ENCODE data around the gene RAPGEF1.

The RAPGEF1 gene

DNA sequence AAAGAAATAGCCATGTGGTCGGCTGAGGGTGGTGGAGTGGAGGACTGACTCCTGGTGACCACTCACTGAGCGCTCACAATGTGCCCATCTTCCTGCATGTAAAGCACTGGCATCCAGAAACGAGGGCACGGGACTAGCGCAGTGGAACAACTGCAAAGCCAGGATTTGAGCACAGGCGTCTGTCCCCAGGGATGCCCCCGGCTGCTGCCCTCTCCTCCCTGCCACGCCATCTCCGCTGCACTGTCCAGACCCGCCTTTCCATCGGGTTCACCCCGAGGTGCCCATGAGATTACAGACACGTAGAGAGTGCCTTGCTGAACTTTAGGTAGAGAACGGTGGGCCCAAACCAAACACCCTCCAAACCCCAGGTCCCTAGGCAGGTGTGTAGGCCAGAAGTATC lies 149.9 kb downstream of the RAPGEF1 start:
- H3K27me3 ChIP-seq (ENCODE audit: control insufficient read depth, insufficient read depth, low read length) = no peaks in the 10 kb centered on the region
- H3K36me3 ChIP-seq (ENCODE audit: control insufficient read depth, low read depth, low read length) = no peaks in the 10 kb centered on the region
- no peak overlapping the region for H3K9ac ChIP-seq (ENCODE audit: low read length)
- no peaks in the 10 kb centered on the region for H3K9me3 ChIP-seq (ENCODE audit: control insufficient read depth, low read depth, low read length)
- no peak overlapping the region for H3K27ac ChIP-seq (ENCODE audit: low read length)
- H3K4me3 ChIP-seq (ENCODE audit: low read length) = no peak overlapping the region
- no peaks in the 10 kb centered on the region for H3K4me1 ChIP-seq (ENCODE audit: control insufficient read depth, low read depth, low read length)

DNA sequence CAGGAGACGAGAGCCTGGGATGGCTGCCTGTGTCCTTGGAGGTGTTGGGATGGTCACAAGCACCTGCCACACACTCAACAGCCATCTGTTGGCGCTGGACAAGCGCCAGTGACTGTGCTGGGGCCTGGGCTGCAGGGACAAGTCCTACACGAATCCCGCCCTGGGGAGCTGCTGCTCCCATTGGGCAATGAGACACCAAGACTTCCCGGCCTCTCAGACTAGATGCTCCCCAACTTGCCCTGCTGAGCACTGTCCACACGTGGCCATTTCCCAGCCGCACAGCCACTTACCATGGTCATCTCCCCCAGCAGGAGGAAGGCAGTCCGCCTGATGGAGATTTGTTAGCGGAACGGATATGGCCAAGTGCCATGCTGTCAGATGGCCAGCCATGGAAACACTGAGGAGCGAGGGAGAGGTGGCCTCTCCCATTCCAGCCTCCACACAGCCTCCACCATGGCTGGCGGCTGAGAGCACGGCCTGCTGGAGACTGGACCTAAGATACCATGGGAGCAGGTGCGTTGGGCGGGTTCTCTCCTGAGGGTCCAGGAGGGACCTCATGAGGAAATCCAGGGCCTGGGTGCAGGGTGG lies 150.7 kb downstream of the RAPGEF1 start:
- H3K9ac ChIP-seq (ENCODE audit: low read length) = no peak overlapping the region
- no peak overlapping the region for H3K4me3 ChIP-seq (ENCODE audit: low read length)
- H3K36me3 ChIP-seq (ENCODE audit: control insufficient read depth, low read depth, low read length) = no peaks in the 10 kb centered on the region
- no peaks in the 10 kb centered on the region for H3K27me3 ChIP-seq (ENCODE audit: control insufficient read depth, insufficient read depth, low read length)
- H3K9me3 ChIP-seq (ENCODE audit: control insufficient read depth, low read depth, low read length) = no peaks in the 10 kb centered on the region
- no peak overlapping the region for H3K27ac ChIP-seq (ENCODE audit: low read length)
- H3K4me1 ChIP-seq (ENCODE audit: control insufficient read depth, low read depth, low read length) = no peaks in the 10 kb centered on the region

DNA sequence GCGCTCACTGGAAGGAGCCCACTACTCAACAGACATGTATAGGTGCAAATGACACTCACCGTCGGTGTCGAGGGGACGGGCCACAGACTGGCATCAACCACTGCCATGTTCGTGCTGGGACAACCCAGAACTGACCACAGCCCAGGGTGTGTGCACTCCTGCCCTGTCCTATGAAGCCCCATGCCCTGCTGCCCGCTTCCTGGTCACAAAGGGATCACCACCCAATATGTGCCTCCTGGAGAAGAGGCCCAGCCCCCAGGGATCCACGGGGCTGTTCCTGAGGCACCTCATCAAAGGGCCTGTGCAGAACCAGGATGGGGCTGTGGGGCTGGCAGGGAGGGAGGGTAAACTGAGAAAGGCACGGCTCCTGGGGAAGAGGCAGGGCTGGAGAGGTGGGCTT lies 151.5 kb downstream of the RAPGEF1 start:
- no peak overlapping the region for H3K9ac ChIP-seq (ENCODE audit: low read length)
- H3K36me3 ChIP-seq (ENCODE audit: control insufficient read depth, low read depth, low read length) = no peaks in the 10 kb centered on the region
- no peaks in the 10 kb centered on the region for H3K27me3 ChIP-seq (ENCODE audit: control insufficient read depth, insufficient read depth, low read length)
- no peak overlapping the region for H3K27ac ChIP-seq (ENCODE audit: low read length)
- H3K9me3 ChIP-seq (ENCODE audit: control insufficient read depth, low read depth, low read length) = no peaks in the 10 kb centered on the region
- H3K4me3 ChIP-seq (ENCODE audit: low read length) = no peak overlapping the region
- no peaks in the 10 kb centered on the region for H3K4me1 ChIP-seq (ENCODE audit: control insufficient read depth, low read depth, low read length)

DNA sequence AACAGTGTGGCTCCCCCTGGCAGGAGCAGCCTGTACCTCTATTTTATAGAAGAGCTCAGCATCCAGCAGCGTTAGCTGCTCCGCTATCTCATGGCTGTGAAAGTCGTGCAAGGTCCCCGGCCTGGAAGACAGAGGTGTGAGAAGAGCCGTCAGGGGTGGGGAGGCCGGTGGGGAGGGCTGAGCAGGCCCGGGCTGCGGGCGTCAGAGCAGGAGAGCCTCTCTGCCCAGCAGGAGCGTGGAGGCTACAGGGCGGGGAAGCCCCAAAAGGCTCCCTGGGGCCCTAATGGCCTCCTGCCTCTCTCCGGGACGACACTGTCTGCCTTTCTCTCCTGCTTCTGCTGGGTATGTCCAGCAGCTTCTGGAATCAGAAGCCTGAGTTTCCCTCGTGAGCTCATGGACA lies 152.0 kb downstream of the RAPGEF1 start:
- no peak overlapping the region for H3K9ac ChIP-seq (ENCODE audit: low read length)
- no peak overlapping the region for H3K27ac ChIP-seq (ENCODE audit: low read length)
- no peak overlapping the region for H3K4me3 ChIP-seq (ENCODE audit: low read length)
- H3K4me1 ChIP-seq (ENCODE audit: control insufficient read depth, low read depth, low read length) = no peaks in the 10 kb centered on the region
- no peaks in the 10 kb centered on the region for H3K36me3 ChIP-seq (ENCODE audit: control insufficient read depth, low read depth, low read length)
- no peaks in the 10 kb centered on the region for H3K27me3 ChIP-seq (ENCODE audit: control insufficient read depth, insufficient read depth, low read length)
- no peaks in the 10 kb centered on the region for H3K9me3 ChIP-seq (ENCODE audit: control insufficient read depth, low read depth, low read length)

DNA sequence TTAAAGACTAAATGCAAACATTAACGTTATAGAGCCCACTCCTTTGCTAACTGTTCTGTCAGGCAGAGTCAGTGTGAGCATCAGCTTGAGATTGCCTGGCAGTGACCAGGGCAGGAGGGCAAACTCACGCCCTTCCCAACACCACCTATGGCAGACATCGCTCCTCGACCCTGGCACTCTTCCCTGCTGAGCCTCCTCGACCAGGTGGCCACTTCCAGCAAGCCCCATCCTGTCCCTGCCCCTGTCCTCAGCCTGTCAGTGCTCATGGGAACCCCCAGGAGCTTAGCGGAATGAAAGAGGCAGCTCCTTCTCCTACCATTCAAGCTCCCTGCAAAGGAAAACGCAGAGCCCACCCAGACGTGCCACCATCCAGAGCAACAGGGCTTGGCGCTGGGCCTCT lies 152.5 kb downstream of the RAPGEF1 start:
- H3K27me3 ChIP-seq (ENCODE audit: control insufficient read depth, insufficient read depth, low read length) = no peaks in the 10 kb centered on the region
- H3K27ac ChIP-seq (ENCODE audit: low read length) = no peak overlapping the region
- H3K4me3 ChIP-seq (ENCODE audit: low read length) = no peak overlapping the region
- no peak overlapping the region for H3K9ac ChIP-seq (ENCODE audit: low read length)
- no peaks in the 10 kb centered on the region for H3K4me1 ChIP-seq (ENCODE audit: control insufficient read depth, low read depth, low read length)
- H3K9me3 ChIP-seq (ENCODE audit: control insufficient read depth, low read depth, low read length) = no peaks in the 10 kb centered on the region
- H3K36me3 ChIP-seq (ENCODE audit: control insufficient read depth, low read depth, low read length) = no peaks in the 10 kb centered on the region

DNA sequence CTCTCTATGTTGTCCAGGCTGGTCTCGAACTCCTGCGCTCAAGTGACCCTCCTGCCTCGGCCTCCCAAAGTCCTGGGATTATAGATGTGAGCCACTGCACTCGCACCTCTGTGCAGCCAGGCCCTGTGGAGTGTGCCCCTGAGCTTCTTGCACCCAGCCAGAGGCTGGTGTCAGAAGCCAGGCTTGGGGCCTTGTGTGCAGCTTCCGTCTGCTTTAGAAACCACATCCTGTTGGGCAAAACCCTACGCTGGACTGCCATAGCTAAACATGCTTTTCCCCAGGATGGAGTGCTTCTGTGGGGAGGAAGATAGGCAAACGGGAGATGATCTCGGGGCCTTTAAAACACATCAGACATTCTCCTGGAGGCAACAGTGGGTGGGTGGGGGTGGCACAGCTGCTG lies 154.5 kb downstream of the RAPGEF1 start:
- Histone ChIP-seq H3K9me3 (ENCODE audit: control insufficient read depth, low read depth, low read length) (no peaks in the 10 kb centered on the region), H3K9ac (ENCODE audit: low read length) (no peak overlapping the region), H3K36me3 (ENCODE audit: control insufficient read depth, low read depth, low read length) (no peaks in the 10 kb centered on the region), H3K4me1 (ENCODE audit: control insufficient read depth, low read depth, low read length) (no peaks in the 10 kb centered on the region), H3K27me3 (ENCODE audit: control insufficient read depth, insufficient read depth, low read length) (no peaks in the 10 kb centered on the region), H3K27ac (ENCODE audit: low read length) (no peak overlapping the region), H3K4me3 (ENCODE audit: low read length) (no peak overlapping the region)

DNA sequence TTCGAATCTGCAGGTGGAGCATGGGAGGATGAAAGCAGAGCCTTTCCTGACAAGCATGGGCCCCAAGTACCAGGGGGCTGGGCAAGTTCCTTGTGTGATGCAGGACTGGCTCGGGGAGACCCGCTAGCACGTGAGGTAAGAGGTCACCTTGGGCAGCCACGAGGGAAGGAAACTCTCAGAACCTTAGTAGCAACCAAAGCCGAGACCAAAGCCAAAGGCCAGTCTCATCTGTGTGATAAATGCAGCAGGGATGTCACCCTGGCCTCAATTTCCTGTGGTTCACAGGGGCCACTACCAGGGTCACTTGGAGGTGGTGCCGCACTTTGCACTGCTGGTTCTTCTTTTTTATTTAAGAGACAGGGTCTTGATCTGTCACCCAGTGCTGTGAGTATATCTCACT lies 155.0 kb downstream of the RAPGEF1 start:
- H3K4me1 ChIP-seq (ENCODE audit: control insufficient read depth, low read depth, low read length) = no peaks in the 10 kb centered on the region
- no peak overlapping the region for H3K9ac ChIP-seq (ENCODE audit: low read length)
- H3K36me3 ChIP-seq (ENCODE audit: control insufficient read depth, low read depth, low read length) = no peaks in the 10 kb centered on the region
- no peaks in the 10 kb centered on the region for H3K9me3 ChIP-seq (ENCODE audit: control insufficient read depth, low read depth, low read length)
- H3K27me3 ChIP-seq (ENCODE audit: control insufficient read depth, insufficient read depth, low read length) = no peaks in the 10 kb centered on the region
- no peak overlapping the region for H3K4me3 ChIP-seq (ENCODE audit: low read length)
- no peak overlapping the region for H3K27ac ChIP-seq (ENCODE audit: low read length)

DNA sequence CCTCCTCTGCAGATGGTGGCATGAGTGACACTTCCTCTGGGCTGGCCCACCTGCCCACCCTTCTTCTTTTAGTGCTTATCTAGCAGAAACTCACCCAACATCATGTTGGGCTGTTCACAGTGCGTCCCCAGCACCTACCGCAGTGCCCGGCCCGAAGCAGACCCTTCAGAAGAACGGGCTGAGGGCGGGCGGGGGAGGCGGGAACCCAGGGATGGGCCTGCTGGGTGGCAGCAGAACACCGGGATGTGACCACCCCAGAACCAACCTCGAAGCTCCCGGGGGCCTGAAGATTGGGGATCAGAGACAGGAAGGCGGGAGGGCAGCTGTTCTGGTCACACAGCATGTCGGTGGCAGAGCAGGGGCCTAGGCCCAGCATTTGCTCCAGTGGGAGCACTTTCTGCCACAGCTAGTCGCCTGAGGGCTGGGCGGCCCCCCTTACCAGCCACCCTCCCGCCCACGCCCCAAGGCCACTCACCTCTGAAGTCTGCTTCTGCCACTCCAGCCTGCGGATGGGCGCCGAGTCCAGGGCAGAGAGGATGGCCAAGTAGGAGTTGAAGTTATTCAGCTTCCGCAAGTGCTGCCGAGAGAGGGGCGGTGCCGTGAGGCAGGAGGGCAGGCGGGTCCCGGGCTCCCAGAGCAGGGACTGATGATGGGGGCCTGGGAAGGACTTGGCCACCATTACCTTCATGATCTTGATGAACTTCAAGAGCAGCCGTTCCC lies 155.9 kb downstream of the RAPGEF1 start:
- Histone ChIP-seq H3K27ac (ENCODE audit: low read length) (no peak overlapping the region), H3K9ac (ENCODE audit: low read length) (no peak overlapping the region), H3K36me3 (ENCODE audit: control insufficient read depth, low read depth, low read length) (peaks cover 1% of the 10 kb centered on the region), H3K9me3 (ENCODE audit: control insufficient read depth, low read depth, low read length) (no peaks in the 10 kb centered on the region), H3K27me3 (ENCODE audit: control insufficient read depth, insufficient read depth, low read length) (no peaks in the 10 kb centered on the region), H3K4me3 (ENCODE audit: low read length) (no peak overlapping the region), H3K4me1 (ENCODE audit: control insufficient read depth, low read depth, low read length) (no peaks in the 10 kb centered on the region)

DNA sequence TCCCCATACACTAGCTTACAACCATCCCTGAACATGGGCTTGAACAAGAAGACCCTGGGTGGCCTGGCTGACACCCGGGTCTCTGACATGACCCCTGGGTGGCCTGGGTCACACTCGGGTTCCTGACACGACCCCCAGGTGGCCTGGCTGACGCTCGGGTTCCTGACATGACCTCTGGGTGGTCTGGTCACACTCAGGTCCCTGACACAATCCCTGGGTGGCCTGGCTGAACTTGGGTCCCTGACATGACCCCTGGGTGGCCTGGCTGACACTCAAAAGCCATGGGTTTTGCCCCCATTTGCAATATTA lies 156.6 kb downstream of the RAPGEF1 start:
- H3K36me3 ChIP-seq (ENCODE audit: control insufficient read depth, low read depth, low read length) = peaks cover 2% of the 10 kb centered on the region

DNA sequence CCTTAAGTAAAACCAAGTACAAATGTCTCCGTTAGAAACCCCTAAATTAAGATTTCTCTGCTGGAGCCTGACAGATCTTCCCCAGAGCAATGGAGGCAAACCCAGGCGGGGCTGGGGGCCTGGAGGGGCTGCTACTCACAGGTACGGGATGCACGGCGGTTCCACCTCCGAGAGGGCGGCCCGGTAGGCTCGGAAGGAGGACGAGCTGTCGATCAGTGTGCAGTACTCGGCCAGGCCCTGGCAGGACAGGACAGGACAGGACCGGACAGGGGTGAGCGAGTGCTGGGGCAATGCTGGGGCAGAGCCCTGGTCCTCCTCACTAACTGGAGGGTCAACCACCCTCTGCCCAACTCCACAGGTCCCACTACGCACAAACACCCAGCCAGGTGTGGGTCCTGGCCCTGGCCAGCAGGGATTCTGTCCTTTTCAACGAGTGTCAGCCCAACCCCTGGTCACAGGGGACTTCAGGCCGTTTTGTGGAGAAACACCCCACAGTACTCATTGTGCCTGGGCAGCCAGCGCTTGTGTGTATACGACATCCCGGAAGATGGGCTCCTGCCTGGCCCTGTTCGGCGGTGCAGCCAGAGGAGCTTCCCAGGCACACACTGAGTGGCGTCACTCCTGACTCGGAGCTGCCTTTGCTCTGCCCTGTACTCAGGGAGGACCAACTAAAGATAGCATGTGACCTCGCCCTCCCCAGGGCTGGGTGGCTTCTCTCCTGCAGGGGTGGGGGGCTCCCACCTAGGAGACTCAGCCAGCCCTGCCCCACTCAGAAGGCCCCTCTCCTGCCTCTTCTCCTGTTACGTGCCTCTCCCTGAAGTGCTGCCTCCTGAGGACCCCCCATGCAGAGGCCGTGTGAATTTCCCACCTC lies 157.2 kb downstream of the RAPGEF1 start:
- Histone ChIP-seq H3K9me3 (ENCODE audit: control insufficient read depth, low read depth, low read length) (no peaks in the 10 kb centered on the region), H3K4me3 (ENCODE audit: low read length) (no peak overlapping the region), H3K27me3 (ENCODE audit: control insufficient read depth, insufficient read depth, low read length) (no peaks in the 10 kb centered on the region), H3K27ac (ENCODE audit: low read length) (no peak overlapping the region), H3K4me1 (ENCODE audit: control insufficient read depth, low read depth, low read length) (no peaks in the 10 kb centered on the region), H3K36me3 (ENCODE audit: control insufficient read depth, low read depth, low read length) (peaks cover 2% of the 10 kb centered on the region), H3K9ac (ENCODE audit: low read length) (no peak overlapping the region)

More for the DNA sequence above, 156.6 kb downstream of the RAPGEF1 start:
- Histone ChIP-seq H3K9ac (ENCODE audit: low read length) (no peak overlapping the region), H3K27ac (ENCODE audit: low read length) (no peak overlapping the region), H3K4me1 (ENCODE audit: control insufficient read depth, low read depth, low read length) (no peaks in the 10 kb centered on the region), H3K27me3 (ENCODE audit: control insufficient read depth, insufficient read depth, low read length) (no peaks in the 10 kb centered on the region), H3K9me3 (ENCODE audit: control insufficient read depth, low read depth, low read length) (no peaks in the 10 kb centered on the region), H3K4me3 (ENCODE audit: low read length) (no peak overlapping the region)

DNA sequence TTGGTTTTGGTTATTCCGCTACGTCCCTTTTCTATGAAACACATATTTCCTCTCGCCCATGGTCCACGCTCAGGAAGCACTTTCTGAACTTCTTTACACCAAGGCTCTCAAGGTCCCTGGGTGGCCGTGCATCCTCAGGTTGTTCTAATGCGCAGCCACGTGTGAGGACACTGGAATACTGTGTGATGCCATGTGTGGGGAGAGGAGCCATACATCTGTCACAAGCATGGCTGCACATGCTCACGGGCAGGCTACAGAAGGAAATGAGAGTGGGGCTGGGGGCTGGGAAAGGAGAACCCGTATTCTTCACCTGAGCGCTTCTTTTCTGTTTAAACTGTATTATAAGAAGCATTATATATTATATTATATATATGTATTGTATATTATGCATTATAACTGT lies 157.8 kb downstream of the RAPGEF1 start:
- Histone ChIP-seq H3K27me3 (ENCODE audit: control insufficient read depth, insufficient read depth, low read length) (no peaks in the 10 kb centered on the region), H3K9ac (ENCODE audit: low read length) (no peak overlapping the region), H3K4me3 (ENCODE audit: low read length) (no peak overlapping the region), H3K4me1 (ENCODE audit: control insufficient read depth, low read depth, low read length) (no peaks in the 10 kb centered on the region), H3K36me3 (ENCODE audit: control insufficient read depth, low read depth, low read length) (peaks cover 2% of the 10 kb centered on the region), H3K9me3 (ENCODE audit: control insufficient read depth, low read depth, low read length) (no peaks in the 10 kb centered on the region), H3K27ac (ENCODE audit: low read length) (no peak overlapping the region)
